PFSK-1 (cell line): Measurements from ENCODE around the gene UGT1A10.

ENCODE experiments used
- FOXP2 ChIP-seq: optimal IDR thresholded peaks from 2 replicates; pipeline ENCODE3; 2011; ENCODE audit warnings: borderline replicate concordance, control low read depth, inconsistent platforms; ENCODE audit not compliant: insufficient read depth; ENCODE audit errors: extremely low read length, extremely low read depth
- POLR2AphosphoS5 ChIP-seq: IDR thresholded peaks from 2 replicates; pipeline ENCODE4 v1.6.1; 2012; ENCODE audit warnings: low read depth, mild to moderate bottlenecking, control low read depth, low read length, moderate library complexity
- REST ChIP-seq, 2 experiments: IDR thresholded peaks; 2 replicates each; pipeline versions ENCODE4 v1.6.1 to v1.8.0; 2011 to 2012; ENCODE audit warnings: low read depth in 2 of 2, low read length in 2 of 2, control low read depth in 1 of 2, inconsistent platforms in 1 of 2, mild to moderate bottlenecking in 1 of 2, moderate library complexity in 1 of 2; ENCODE audit not compliant: insufficient read depth in 1 of 2
- SIN3A ChIP-seq: IDR thresholded peaks from 2 replicates; pipeline ENCODE4 v1.6.1; 2012; ENCODE audit warnings: mild to moderate bottlenecking, low read length, moderate library complexity, borderline replicate concordance; ENCODE audit not compliant: insufficient read depth
- TAF1 ChIP-seq: IDR thresholded peaks from 2 replicates; pipeline ENCODE4 v1.6.1; 2012; ENCODE audit warnings: low read length, control low read depth, borderline replicate concordance; ENCODE audit not compliant: insufficient read depth

The UGT1A10 gene

DNA sequence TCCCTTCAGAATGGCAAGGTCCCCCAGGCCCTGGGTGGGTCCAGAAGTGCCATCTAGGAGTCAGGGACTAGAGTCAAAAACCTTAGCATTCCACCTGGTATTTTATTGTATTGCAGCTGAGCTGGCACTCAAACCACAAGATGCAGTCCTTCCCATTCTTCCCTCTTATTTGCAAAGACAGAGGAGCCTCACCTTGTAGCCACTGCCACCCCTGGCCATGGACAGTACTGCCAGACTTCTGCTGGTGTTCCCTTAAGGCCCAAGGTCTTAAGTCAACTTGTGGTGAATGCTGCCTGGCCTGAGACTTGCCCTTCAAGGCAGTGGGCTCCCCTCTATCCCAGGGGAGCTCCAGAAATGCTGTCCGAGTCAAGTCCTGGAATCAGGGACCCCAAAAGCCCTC lies 6.9 kb downstream of the UGT1A10 start:
- TF ChIP-seq TAF1 (no peak), FOXP2 (no peak), POLR2AphosphoS5 (no peak), REST (IDR thresholded peaks at IDR 0.05; ENCODE audit: insufficient read depth in 1 of 2, low read depth in 2 of 2, low read length in 2 of 2) (no peak), SIN3A (no peak)

DNA sequence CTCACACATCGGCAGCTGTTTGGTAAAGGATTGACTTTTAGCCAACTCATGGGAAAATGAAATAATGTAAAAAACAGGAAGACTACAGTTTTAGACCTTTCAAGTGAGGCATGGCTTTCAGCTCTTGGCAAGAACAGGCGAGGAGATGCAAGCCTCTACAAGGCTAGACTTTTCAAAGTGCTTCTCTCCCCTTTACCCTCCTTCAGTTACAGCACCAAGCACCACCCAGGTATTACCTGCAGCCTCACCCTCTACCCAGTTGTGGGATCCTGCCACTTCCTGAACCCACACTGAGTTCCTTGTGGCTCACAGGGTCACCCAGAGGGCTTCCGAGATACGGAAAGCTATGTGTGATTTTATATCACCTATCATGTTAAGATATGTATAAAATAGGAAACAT lies 14.7 kb downstream of the UGT1A10 start:
- TF ChIP-seq SIN3A = no peak
- no peak for TF ChIP-seq REST (IDR thresholded peaks at IDR 0.05; ENCODE audit: insufficient read depth in 1 of 2, low read depth in 2 of 2, low read length in 2 of 2)
- no peak for TF ChIP-seq POLR2AphosphoS5
- TF ChIP-seq TAF1 = no peak

DNA sequence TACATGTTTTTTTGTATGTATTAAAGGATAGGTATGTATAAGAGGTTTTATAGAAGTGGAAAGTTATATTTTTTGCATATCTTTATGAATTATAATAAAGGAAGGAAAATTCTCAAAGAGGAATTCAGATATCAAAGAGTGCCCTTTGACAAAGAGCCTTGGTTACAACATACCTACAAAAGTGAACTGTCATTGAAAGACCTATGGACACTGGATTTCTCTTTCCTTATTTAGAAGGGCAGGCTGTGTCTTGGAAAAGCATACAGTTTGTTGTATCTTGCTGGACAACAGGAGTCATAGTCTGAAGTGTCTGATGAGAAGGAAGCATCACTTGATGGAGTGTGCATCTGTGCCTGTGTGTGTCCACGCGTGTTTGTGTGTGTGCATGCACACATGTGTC lies 15.2 kb downstream of the UGT1A10 start:
- TF ChIP-seq REST (IDR thresholded peaks at IDR 0.05; ENCODE audit: insufficient read depth in 1 of 2, low read depth in 2 of 2, low read length in 2 of 2) (no peak), POLR2AphosphoS5 (no peak), TAF1 (no peak)

DNA sequence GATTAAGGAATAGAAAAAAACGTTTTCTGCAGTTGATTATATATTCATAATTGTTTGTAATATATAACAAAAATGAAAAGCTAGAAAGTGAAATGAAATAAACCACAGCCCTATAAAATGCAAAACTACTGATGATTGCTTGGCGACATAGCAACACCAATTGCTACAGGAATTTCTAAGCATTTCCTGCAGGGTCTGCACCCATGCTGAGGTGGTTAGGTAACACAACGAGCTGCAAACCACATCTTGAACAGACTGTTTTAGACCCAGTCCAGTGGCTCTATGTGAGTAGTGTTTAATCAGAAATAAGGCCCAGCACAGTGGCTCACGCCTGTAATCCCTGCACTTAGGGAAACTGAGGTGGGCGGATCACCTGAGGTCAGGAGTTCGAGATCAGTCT lies 18.3 kb downstream of the UGT1A10 start:
- TF ChIP-seq FOXP2 (no peak), SIN3A (no peak), TAF1 (no peak), POLR2AphosphoS5 (no peak), REST (IDR thresholded peaks at IDR 0.05; ENCODE audit: insufficient read depth in 1 of 2, low read depth in 2 of 2, low read length in 2 of 2) (no peak)

DNA sequence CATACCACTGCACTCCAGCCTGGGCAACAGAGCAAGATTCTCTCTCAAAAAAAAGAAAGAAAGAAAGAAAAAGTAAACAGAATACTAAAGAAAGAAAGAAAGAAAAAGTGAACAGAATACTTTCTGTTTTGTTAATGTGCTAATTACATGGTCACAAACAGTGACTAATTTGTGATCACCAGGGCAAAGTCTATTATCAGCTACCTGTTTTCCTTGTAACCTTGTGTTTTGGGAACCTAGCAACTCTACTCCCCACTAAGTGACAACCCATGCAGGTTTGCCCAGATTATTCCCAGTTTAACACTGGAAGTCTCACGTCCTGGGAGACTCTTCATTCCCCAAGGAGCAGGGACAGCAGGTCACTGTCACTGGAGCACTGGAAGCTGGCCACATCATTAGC lies 18.8 kb downstream of the UGT1A10 start:
- no peak for TF ChIP-seq SIN3A
- TF ChIP-seq REST (IDR thresholded peaks at IDR 0.05; ENCODE audit: insufficient read depth in 1 of 2, low read depth in 2 of 2, low read length in 2 of 2) = no peak
- no peak for TF ChIP-seq FOXP2
- TF ChIP-seq TAF1 = no peak
- TF ChIP-seq POLR2AphosphoS5 = no peak
